GM18861 (cell line): ENCODE data around the gene CTXND2.
A peak's percentile ranks its signal among the peaks of the same experiment; 100 is the strongest.
"Not testable (repeated sequence)": the region's sequence is repeated elsewhere in the genome, so short reads cannot be mapped to it uniquely, and the experiment has no call there.

Source experiments
- ATAC-seq: cut with Tn5 transposase; IDR thresholded peaks from one replicate; pipeline ENCODE4 v1.9.1; 2021; ENCODE audit not compliant: unreplicated experiment

The CTXND2 gene

DNA sequence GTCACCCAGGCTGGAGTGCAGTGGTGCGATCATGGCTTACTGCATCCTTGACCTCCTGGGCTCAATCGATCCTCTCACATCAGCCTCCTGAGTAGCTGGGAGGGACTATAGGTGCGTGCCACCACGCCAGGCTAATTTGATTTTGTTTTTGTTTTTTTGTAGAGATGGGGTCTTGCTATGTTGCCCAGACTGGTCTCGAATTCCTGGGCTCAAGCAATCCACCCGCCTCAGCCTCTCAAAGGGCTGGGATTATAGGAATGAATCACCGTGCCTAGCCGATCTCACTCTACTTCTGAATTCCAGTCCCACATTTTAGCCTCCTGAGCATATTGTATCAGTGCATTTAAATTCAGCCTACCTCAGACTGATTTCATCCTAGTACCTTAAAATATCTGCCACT lies 1.8 kb downstream of the CTXND2 start:
- no peak for ATAC-seq

DNA sequence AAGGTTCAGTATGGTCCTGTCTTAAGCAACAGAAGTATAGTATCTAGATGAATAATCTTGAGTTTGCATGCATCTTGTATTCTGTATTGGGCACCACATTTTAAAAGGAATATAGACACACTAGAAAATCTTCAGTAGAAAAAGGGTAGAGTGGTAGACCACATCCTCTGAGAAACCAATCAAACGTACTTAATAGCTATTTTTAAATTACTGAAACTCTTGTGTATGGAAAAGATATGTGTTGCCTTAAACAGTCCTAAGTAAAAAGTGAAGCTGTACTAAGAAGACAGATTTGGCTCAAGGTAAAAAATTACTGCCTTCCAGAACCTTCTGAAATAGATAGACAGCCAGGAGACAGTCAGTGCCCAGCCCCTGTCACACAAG lies 3.1 kb downstream of the CTXND2 start:
- ATAC-seq = peak; percentile 68

DNA sequence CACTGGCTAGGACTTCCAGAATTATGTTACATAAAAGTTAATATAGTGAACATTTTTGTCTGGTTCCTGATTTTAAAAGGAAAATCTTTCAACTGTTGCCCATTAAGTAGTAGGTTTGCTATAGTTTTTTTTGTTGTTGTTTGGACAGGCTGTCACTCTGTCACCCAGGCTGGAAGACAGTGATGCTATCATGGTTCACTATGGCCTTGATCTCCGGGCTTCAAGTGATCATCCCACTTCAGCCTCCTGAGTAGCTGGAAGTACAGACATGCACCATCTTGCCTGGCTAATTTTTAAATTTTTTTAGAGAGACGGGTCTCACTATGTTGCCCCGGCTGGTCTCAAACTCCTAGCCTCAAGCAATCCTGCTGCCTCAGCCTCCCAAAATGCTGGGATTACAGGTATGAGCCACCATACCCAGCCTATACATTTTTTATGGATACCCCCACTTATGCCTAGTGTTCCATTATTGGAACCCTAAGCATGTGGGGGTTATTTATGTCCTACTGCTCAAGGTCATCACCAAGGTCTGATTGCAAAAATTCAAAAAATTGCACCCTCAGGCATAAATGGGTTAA lies 6.5 kb downstream of the CTXND2 start:
- no peak for ATAC-seq

DNA sequence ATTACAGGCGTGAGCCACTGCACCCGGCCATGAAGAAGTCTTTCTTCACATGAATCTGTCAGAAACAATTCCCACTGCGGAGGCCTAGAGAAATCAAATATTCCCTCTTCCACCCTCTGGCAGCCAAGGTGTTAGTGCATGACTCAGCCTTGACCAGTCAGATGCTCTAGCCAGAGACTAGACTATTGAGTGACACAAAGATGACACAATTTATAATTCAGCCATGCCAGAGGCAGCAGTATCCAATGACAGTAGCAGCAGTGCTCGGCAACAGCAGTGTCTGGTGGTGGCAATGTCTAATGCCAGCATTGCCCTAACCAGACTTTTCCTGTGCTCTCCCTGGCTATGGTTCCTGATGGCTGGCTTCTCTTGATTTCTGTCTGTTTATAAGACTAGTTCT lies 8.7 kb downstream of the CTXND2 start:
- ATAC-seq = no peak

DNA sequence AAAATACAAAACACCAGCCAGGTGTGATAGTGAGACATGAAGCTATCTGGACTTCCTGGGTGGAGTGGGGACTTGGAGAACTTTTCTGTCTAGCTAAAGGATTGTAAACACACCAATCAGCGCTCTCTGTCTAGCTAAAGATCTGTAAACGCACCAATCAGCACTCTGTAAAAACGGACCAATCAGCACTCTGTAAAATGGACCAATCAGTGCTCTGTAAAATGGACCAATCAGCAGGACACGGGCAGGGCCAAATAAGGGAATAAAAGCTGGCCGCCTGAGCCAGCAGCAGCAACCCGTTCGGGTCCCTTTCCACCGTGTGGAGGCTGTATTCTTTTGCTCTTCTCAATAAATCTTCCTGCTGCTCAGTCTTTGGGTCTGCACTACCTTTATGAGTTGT lies 12.9 kb downstream of the CTXND2 start:
- ATAC-seq = not testable (repeated sequence)

DNA sequence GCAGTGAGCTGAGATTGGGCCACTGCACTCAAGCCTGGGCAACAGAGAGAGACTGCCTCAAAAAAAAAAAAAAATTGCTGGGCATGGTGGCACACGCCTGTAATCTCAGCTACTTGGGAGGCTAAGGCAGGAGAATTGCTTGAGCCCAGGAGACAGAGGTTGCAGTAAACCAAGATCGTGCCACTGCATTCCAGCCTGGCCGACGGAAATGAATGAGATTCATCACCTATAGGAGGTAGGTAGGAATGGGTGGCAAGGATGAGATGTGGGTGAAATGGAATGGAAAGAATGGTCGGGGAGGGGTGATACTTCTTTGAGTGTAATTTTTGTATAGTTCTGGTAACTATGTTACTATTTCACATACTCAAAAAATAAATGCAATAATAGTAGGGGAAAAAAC lies 15.4 kb downstream of the CTXND2 start:
- ATAC-seq = no peak

DNA sequence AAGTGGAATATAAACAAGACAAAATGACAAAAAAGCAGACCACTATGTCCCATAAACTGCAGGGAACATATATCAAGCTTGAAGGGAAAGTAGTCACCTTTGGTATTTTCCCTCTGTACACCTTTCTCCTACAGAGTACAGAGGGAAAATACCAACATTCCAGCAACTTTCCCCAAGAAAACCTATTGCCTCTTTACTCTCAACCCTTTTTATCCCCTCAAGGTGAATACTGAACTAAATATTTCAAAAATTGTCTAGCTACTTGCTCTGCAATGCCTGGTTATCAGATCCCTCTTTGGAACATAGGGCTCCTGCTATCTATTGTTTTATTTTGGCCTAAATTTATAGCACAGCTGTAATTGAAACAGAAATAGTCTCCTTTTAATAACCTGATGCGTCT lies 15.8 kb downstream of the CTXND2 start:
- no peak for ATAC-seq

DNA sequence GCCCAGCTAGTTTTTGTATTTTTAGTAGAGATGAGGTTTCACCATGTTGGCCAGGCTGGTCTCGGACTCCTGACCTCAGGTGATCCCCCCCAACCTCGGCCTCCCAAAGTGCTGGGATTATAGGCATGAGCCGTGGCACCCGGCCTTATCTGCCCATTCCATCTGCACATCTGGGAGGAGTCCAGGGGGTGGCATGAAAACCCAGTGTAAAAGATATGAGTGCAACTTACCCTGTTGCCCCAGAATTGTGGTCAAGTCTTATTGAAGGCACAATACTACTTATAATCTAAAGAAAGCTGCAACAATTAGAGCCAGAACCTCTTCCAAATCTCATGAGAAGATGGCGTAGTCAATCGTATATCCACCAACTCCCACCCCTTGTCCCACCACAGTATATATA lies 18.4 kb downstream of the CTXND2 start:
- ATAC-seq = no peak

DNA sequence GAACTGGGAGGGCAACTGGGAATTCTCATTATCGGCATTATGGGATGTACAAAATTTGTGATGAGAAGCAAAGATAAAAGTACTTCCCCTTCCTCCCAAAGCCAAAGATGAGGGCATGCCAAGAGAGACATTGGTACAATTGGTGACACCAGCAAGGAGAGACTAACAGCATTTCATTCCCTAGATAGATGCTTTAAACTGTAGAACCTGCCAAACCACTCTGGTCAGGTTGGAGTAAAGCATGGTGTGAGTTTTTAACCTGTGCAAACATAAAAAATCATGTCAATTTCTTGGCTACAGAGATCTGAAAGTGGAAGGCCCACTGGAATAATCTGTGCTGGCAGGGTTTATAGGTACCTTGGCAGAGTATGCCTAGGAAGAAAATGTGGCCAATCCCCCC lies 19.4 kb downstream of the CTXND2 start:
- ATAC-seq = no peak

DNA sequence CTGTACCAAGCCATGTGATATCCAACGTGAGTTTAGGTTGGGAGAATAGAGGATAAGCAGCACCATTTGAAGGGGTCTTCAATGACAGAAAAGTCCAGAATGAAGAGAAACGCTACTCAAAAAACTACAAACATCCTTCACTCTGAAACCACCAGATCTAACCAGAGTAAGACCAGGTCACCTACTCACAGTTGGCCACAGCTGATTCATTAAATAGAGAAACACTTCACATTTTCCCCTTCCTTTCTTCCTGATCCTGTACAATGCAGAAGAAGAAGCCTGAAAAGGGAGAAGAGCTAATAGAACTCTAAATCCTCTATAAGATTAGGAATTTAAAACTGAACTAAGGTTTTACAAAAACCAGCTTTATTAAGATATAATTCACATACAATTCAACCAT lies 19.9 kb downstream of the CTXND2 start:
- no peak for ATAC-seq

DNA sequence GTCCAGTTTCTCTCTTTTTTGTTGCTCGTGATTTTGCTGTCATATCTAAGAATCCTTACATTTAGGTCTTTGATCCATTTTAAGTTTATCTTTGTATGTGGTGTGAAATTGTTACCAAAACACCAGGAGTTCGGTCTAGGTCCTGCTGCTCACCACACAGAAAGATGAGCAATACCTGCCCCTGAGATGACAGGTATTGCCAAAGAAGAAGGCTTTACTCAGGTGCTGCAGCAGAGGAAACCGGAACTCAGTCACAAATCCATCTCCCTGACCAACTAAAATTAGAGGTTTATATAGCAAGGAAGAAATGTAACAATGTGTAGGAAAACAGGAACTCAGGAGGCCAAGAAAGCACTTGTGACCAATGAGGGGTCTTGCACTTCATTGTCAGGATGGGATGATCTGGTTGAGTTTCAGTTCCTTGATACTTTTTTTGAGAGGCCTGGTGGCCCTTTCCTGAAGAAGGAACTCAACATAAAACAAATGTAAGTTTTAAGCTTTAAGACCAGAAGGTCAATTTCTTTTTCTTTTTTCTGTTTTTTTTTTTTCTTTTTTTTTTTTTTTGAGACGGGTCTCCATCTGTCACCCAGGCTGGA lies 22.7 kb downstream of the CTXND2 start:
- ATAC-seq = no peak

DNA sequence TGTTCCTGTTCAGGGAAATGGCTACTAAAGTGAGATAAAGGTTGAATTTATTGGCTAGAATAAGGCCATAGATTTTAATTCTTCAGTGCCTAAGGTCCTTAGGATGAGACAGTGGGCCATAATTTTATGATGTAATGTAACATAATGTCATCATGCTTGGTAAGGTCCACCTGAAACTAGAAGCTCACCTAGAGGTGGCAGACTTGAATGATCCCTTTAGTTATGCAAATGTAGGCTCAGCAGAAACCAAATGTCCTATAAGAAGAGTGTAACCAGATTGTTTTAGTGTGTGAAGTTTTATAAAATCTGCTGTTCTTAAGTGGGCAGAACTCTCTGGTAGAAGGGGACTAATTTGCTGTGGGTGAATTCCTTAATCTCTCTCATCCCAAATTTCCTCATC lies 25.7 kb downstream of the CTXND2 start:
- ATAC-seq = no peak

DNA sequence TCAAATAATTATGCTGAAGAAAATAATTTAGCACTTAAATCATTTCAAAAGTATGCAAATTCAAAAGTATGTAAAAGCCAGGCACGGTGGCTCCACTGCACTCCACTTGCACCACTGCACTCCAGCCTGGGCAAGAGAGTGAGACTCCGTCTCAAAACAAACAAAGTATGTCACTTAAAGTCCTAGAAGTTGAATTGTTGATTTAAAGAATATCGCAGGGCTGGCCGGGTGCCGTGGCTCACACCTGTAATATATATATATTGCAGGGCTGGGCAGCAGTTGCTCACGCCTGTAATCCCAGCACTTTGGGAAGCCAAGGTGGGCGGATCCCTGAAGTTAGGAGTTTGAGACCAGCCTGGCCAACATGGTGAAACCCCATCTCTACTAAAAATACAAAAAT lies 30.5 kb downstream of the CTXND2 start:
- ATAC-seq = no peak

DNA sequence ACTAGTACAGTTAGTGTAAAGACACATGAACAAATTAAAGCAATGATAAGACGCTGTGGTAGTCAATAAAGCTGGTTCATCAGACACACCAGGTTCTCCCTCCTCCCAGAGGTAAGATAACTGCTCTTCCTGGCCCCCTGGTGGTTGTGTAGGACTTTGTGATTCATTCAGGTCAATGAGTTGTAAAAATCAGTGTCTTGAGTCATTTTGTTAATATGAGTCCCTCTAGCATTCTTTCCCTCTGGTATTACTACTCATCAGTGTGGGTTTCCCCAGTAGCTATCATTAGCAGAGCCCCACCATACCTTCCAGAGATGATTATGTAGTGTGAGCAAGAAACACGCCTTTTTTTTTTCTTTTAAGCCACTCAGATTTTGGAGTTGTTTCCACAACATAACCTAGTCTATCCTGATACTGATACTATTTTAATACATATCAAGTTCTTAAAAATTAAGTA lies 35.6 kb downstream of the CTXND2 start:
- peak; percentile 54 for ATAC-seq

DNA sequence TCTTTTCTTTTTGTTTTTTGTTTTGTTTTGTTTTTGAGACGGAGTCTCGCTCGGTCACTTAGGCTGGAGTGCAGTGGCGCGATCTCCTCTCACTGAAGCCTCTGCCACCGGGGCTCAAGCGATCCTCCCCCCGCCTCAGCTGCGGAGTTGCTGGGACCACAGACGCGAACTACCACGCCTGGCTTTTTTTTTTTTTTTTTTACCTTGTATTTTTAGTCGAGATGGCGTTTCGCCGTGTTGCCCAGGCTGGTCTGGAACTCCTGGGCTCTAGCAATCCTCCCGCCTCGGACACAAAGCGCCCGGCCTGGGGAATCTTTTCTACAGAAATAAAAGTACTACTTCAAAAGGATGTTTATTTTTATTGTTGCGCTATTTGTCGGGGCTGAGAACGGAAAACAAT lies 38.1 kb downstream of the CTXND2 start:
- no peak for ATAC-seq

DNA sequence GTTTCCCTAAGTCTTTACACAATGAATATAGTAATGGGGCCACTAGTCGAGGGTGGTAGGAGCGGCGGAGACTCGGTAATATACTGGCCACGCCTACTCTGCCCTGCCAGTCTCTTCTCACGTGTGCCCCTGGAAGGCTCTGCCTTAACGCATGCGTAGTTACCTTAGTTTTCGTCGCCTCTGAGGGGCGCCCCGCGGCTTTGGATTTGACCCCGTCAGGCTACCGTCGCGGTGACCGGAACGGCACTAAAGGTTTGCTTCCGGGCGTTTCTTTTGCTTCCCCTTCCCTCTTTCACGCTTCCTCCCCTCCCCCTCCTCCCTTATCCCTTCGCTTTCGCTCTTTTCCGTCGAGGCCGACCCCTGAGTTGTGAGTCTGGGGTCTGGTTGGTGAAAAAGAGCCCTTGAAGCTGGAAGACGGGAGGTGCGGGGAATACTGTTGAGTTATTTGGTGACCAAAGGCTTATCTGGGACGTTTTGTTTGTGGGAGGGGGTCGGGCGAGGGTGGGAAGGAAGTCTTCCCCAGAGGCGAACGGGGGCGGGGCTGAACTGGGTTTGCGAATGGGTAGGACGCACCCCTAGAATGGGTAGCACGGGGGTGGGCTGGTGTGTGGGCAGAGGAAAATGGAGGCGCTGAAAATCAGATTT lies 39.3 kb downstream of the CTXND2 start, which contains the start of gene SETDB1:
Gene SETDB1 (plus strand): TSS at position 267 of the 645 bp plus-strand sequence. CDS start 1,352 bp downstream, outside the sequence.
- peak; percentile 86 for ATAC-seq

DNA sequence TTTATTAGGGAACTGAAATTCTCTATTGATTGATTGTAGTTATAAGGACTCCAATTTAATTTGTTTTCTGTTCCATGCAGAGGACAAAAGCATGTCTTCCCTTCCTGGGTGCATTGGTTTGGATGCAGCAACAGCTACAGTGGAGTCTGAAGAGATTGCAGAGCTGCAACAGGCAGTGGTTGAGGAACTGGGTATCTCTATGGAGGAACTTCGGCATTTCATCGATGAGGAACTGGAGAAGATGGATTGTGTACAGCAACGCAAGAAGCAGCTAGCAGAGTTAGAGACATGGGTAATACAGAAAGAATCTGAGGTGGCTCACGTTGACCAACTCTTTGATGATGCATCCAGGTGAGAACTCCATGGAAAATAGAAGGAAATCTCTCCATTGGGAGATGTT lies 40.7 kb downstream of the CTXND2 start:
- ATAC-seq = no peak

DNA sequence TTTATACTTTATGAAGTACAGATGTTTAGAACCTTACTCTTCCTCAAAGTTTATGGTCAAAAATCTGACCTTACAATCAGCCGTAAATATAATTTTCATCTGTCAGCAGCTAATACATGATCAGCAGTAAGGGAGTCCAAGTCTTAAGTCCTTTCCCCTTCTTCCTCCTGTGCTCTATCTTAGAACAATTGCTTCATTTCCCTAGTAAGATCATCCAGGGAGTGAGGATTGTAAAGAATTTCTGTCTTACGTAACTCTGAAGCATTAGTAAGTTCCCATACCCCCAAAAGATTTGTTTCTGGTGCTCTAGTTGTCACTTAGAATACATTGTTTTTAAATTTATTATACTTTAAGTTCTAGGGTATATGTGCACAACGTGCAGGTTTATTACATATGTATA lies 41.4 kb downstream of the CTXND2 start:
- no peak for ATAC-seq

DNA sequence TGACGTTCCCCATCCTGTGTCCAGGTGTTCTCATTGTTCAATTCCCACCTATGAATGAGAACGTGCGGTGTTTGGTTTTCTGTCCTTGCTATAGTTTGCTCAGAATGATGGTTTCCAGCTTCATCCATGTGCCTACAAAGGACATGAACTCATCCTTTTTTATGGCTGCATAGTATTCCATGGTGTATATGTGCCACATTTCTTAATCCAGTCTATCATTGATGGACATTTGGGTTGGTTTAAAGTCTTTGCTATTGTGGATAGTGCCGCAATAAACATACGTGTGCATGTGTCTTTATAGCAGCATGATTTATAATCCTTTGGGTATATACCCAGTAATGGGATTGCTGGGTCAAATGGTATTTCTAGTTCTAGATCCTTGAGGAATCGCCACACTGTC lies 41.8 kb downstream of the CTXND2 start:
- ATAC-seq = not testable (repeated sequence)

DNA sequence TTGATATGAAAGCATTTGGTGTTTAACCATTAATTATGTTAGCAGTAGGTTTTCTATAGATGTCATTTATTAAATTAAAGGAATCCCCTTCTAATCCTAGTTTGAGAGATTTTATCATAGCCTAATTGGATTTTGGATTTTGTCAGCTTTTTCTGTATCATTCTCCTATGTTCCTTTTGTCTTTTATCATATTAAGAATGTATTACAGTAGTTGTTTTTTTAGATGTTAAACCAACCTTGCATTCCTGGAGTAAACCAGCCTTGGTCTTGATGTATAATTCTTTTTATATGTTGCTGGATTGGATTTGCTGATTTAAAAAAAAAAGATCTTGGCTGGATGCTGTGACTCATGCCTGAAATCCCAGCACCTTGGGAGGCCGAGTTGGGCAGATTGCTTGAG lies 44.8 kb downstream of the CTXND2 start:
- ATAC-seq = no peak

DNA sequence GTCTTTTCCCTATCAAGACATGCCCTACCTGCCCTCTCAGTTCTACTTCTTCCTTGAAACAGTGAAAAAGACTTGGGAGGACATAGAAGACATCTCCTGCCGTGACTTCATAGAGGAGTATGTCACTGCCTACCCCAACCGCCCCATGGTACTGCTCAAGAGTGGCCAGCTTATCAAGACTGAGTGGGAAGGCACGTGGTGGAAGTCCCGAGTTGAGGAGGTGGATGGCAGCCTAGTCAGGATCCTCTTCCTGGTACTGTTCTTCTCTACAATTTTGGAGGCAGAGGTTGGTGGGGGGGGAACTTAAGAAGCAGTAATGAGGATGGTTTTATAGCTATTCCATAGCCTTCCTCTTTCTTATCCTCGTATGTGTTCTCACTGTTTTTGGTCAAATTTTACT lies 57.9 kb downstream of the CTXND2 start:
- no peak for ATAC-seq

DNA sequence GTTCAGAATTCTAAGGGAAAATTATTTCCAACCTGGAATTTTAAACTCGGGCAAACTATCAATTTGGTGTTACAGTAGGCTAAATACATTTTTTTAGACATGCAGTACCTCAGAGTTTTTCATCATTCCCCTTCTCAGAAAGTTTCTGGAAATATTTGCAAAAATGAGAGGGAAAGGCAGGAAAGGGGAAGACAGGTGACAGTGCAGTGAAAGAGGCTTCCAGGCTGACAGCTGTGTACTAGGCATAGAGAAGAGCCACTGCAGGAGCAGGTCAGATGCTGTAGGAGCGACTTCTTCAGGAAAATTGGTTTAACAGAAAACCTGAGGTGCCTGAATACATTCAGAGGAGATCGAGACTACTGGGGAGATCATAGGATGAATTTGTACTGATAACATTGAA lies 67.8 kb downstream of the CTXND2 start:
- ATAC-seq = no peak

DNA sequence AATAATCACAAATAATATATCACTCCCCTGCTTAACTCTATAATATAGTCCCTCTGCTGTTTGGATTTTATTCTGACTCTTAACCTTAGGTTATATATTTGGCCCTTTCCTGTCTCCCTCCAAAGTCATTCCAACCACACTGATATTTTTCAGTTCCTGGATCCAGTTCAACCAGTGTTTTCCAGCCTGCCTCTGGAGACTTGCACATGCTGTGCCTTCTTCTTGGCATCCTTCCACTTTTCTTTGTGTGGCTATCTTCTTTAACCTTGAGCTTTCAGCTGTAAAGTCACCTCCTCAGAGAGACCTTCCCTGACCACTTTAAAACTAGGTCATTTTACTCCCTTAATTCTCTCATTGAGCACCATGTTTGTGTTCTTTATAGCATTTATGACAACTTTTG lies 68.3 kb downstream of the CTXND2 start:
- no peak for ATAC-seq
